Stimulated activated naive B cell treated with anti-CD40 and anti-IgM and Interleukin-4, amounts not matched to agents 10 μg/mL and 1 μg/mL and 100 μg/mL, for 72 hours (primary cell): ENCODE measurements around the gene MARCHF5.
A peak's percentile ranks its signal among the peaks of the same experiment; 100 is the strongest.

Experiments
- ATAC-seq, 2 donors: fragments of 150-1000 bp; cut with Tn5 transposase; replicated peaks; 2 replicates each; pipeline ENCODE4 v1.10.0; 2021; ENCODE audit warnings: moderate library complexity in 1 of 2
- DNase-seq: peaks from one replicate; pipeline ENCODE4 v3.0.0; 2021
- H3K27ac Mint-ChIP-seq: one replicate; pipeline ENCODE4 v1.8.0; 2022; ENCODE audit warnings: mild to moderate bottlenecking, mixed read lengths
- H3K27me3 Mint-ChIP-seq, 2 donors: one replicate each; pipeline ENCODE4 v1.8.0; 2022; ENCODE audit warnings: mixed read lengths in 2 of 2
- H3K36me3 Mint-ChIP-seq, 2 donors: one replicate each; pipeline ENCODE4 v1.8.0; 2022; ENCODE audit warnings: mixed read lengths in 2 of 2, mild to moderate bottlenecking in 1 of 2
- H3K4me1 Mint-ChIP-seq, 2 donors: one replicate each; pipeline ENCODE4 v1.8.0; 2022; ENCODE audit warnings: mixed read lengths in 2 of 2, mild to moderate bottlenecking in 1 of 2
- H3K4me3 Mint-ChIP-seq, 2 donors: one replicate each; pipeline ENCODE4 v1.8.0; 2022; ENCODE audit warnings: mild to moderate bottlenecking in 2 of 2, mixed read lengths in 2 of 2, moderate library complexity in 1 of 2
- H3K9me3 Mint-ChIP-seq, 2 donors: one replicate each; pipeline ENCODE4 v1.8.0; 2022; ENCODE audit warnings: mixed read lengths in 2 of 2, mild to moderate bottlenecking in 1 of 2

MARCHF5 gene

DNA sequence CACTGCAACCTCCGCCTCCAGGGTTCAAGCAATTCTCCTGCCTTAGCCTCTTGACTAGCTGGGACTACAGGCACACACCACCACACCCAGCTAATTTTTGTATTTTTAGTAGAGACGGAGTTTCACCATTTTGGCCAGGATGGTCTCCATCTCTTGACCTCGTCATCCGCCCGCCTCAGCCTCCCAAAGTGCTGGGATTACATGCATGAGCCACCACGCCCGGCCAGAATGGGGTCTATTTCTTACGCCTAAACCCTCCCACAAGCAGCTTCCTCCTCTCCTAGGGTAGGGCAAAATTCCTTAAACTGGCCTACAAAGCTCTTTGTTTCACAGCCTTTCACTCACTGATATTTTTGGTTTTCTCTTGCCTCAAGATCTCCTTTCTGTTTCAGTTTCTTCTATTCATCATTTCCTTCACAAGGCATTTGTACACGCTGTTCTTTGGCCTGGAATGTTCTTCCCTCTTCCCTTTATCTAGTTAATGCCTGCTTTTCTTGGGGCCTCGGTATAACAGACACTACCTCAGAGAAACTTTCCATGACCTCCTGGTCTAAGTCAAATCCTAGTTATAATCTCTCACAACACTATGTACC is 6.8 kb upstream of the MARCHF5 start:
- Mint-ChIP-seq H3K36me3 (peaks cover 5 to 7% of the 10 kb centered on the region in 2 donors), H3K4me1 (peaks cover 13 to 44% of the 10 kb centered on the region in 2 donors), H3K4me3 (peak overlapping the region; percentile 18 to 34), H3K27me3 (no peaks in the 10 kb centered on the region), H3K27ac (peak overlapping the region; percentile 78), H3K9me3 (no peaks in the 10 kb centered on the region)
- no peak for ATAC-seq
- no peak for DNase-seq

- H3K4me1 Mint-ChIP-seq, result peaks cover 17 to 25% of the 10 kb centered on the region in 2 donors
- peak overlapping the region; percentile 93 for H3K27ac Mint-ChIP-seq
- H3K9me3 Mint-ChIP-seq, result no peaks in the 10 kb centered on the region
- H3K4me3 Mint-ChIP-seq, result peak overlapping the region; percentile 90 to 98
- peaks cover 0 to 5% of the 10 kb centered on the region in 2 donors for H3K36me3 Mint-ChIP-seq
- DNase-seq (peak; percentile 34), ATAC-seq (peak; percentile 31 to 35)
- H3K27me3 Mint-ChIP-seq, result no peaks in the 10 kb centered on the region
These were observed 711 bp upstream of the MARCHF5 start for GRCh38 chr10:92290076-92290836.

GRCh38 chr10:92291616-92291865 is 574 bp downstream of the MARCHF5 start:
- no peak for DNase-seq
- H3K27ac Mint-ChIP-seq, result peak overlapping the region; percentile 93

GRCh38 chr10:92291921-92292845 is 1.2 kb downstream of the MARCHF5 start:
- peak; percentile 32 for DNase-seq
- Mint-ChIP-seq H3K4me3 (peak overlapping the region; percentile 90 to 98), H3K4me1 (peaks cover 18 to 32% of the 10 kb centered on the region in 2 donors), H3K9me3 (no peaks in the 10 kb centered on the region), H3K27ac (peak overlapping the region; percentile 93), H3K36me3 (peaks cover 0 to 5% of the 10 kb centered on the region in 2 donors), H3K27me3 (no peaks in the 10 kb centered on the region)
- no peak for ATAC-seq

More at GRCh38 chr10:92291616-92291865, 574 bp downstream of the MARCHF5 start:
- Mint-ChIP-seq H3K36me3 (peaks cover 0 to 5% of the 10 kb centered on the region in 2 donors), H3K9me3 (no peaks in the 10 kb centered on the region), H3K4me1 (peaks cover 17 to 29% of the 10 kb centered on the region in 2 donors), H3K4me3 (peak overlapping the region; percentile 90 to 98), H3K27me3 (no peaks in the 10 kb centered on the region)
- ATAC-seq, result peak in 1 of 2 donors; percentile 26

- no peak overlapping the region for H3K27ac Mint-ChIP-seq
- DNase-seq (no peak), ATAC-seq (no peak)
- no peaks in the 10 kb centered on the region for H3K9me3 Mint-ChIP-seq
- H3K4me1 Mint-ChIP-seq, result peaks cover 20 to 53% of the 10 kb centered on the region in 2 donors
- no peaks in the 10 kb centered on the region for H3K27me3 Mint-ChIP-seq
- no peak overlapping the region for H3K4me3 Mint-ChIP-seq
- H3K36me3 Mint-ChIP-seq, result peaks cover 19% of the 10 kb centered on the region in 2 donors
These were observed 7.5 kb downstream of the MARCHF5 start for GRCh38 chr10:92298487-92298886.

DNA sequence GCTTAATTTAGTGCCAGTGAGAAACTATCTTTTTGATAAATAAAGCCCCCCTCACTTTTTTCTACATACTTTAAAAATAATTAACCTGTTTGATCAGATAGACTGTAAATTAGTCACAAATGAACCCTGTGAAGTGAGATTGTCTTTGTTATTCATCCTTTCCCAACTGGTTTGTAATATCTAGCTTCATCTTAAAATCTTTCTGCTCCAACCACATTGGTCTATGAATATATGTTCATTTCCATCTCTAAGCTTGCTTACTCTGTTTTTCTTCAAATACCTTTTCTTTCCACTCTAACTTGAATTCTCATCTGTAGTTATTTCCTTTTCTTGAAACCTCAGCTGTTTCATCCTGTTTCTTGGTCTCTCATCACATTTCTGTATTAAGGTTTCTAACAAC is 12.1 kb downstream of the MARCHF5 start:
- H3K4me3 Mint-ChIP-seq, result no peak overlapping the region
- H3K27me3 Mint-ChIP-seq, result no peaks in the 10 kb centered on the region
- no peak overlapping the region for H3K27ac Mint-ChIP-seq
- peaks cover 22 to 50% of the 10 kb centered on the region in 2 donors for H3K4me1 Mint-ChIP-seq
- H3K36me3 Mint-ChIP-seq, result peaks cover 13 to 21% of the 10 kb centered on the region in 2 donors
- DNase-seq (no peak), ATAC-seq (no peak)
- H3K9me3 Mint-ChIP-seq, result no peaks in the 10 kb centered on the region

GRCh38 chr10:92304061-92304460 is 13.1 kb downstream of the MARCHF5 start:
- no peak for DNase-seq
- peaks cover 18 to 45% of the 10 kb centered on the region in 2 donors for H3K4me1 Mint-ChIP-seq
- H3K4me3 Mint-ChIP-seq, result no peak overlapping the region
- H3K9me3 Mint-ChIP-seq, result no peaks in the 10 kb centered on the region
- peaks cover 11 to 16% of the 10 kb centered on the region in 2 donors for H3K36me3 Mint-ChIP-seq
- H3K27ac Mint-ChIP-seq, result peak overlapping the region; percentile 48
- H3K27me3 Mint-ChIP-seq, result no peaks in the 10 kb centered on the region
- no peak for ATAC-seq

DNA sequence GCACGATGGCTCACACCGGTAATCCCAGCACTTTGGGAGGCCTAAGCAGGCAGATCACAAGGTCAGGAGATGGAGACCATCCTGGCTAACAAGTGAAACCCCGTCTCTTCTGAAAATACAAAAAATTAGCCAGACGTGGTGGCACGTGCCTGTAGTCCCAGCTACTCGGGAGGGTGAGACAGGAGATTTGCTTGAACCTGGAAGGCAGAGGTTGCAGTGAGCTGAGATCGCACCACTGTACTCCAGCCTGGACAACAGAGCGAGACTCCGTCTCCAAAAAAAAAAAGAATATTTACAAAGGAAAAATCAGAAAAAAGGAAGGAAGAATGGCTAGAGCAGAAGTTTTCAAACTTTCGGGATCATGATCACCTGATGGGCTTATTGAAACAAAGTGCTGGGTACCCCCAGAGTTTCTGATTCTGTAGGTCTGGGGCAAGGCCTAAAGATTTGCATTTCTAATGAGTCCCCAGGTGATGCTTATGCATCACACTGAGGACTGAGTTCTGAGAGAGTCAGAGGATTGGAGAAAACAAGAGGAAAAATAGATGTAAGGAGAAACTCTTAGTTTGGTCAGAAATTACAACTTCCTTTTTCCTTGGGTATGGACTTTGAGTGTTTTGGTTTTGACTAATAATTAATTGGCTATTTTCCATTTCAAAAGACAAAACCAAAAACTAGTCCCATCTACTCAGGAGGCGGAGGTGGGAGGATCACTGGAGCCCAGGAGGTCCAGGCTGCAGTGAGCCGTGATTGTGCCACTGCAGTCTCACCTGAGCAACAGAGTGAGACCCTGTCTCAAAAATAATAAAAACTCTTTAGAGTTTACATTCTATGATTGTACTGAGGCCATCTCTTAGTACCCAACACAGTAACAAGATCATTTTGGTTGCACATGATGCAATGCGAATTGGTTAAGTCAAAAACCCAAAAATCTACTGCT is 14.4 kb downstream of the MARCHF5 start:
- ATAC-seq (no peak), DNase-seq (no peak)
- H3K36me3 Mint-ChIP-seq, result peaks cover 5 to 6% of the 10 kb centered on the region in 2 donors
- H3K27me3 Mint-ChIP-seq, result no peaks in the 10 kb centered on the region
- peaks cover 15 to 40% of the 10 kb centered on the region in 2 donors for H3K4me1 Mint-ChIP-seq
- H3K27ac Mint-ChIP-seq, result no peak overlapping the region
- H3K9me3 Mint-ChIP-seq, result no peaks in the 10 kb centered on the region
- H3K4me3 Mint-ChIP-seq, result no peak overlapping the region

- Mint-ChIP-seq H3K4me3 (no peak overlapping the region), H3K27me3 (no peaks in the 10 kb centered on the region), H3K27ac (no peak overlapping the region), H3K9me3 (no peaks in the 10 kb centered on the region), H3K36me3 (peaks cover 21 to 25% of the 10 kb centered on the region in 2 donors), H3K4me1 (peaks cover 4 to 21% of the 10 kb centered on the region in 2 donors)
- no peak for DNase-seq
- ATAC-seq, result no peak
These were observed 18.3 kb downstream of the MARCHF5 start for GRCh38 chr10:92309272-92309671.

GRCh38 chr10:92313750-92314149 is 22.8 kb downstream of the MARCHF5 start:
- H3K27me3 Mint-ChIP-seq, result no peaks in the 10 kb centered on the region
- ATAC-seq, result no peak
- H3K27ac Mint-ChIP-seq, result no peak overlapping the region
- H3K4me1 Mint-ChIP-seq, result peaks cover 0 to 4% of the 10 kb centered on the region in 2 donors
- H3K9me3 Mint-ChIP-seq, result no peaks in the 10 kb centered on the region
- H3K4me3 Mint-ChIP-seq, result no peak overlapping the region
- peaks cover 30 to 37% of the 10 kb centered on the region in 2 donors for H3K36me3 Mint-ChIP-seq
- no peak for DNase-seq

GRCh38 chr10:92316610-92317009 is 25.6 kb downstream of the MARCHF5 start:
- no peak for ATAC-seq
- no peak overlapping the region for H3K27ac Mint-ChIP-seq

DNA sequence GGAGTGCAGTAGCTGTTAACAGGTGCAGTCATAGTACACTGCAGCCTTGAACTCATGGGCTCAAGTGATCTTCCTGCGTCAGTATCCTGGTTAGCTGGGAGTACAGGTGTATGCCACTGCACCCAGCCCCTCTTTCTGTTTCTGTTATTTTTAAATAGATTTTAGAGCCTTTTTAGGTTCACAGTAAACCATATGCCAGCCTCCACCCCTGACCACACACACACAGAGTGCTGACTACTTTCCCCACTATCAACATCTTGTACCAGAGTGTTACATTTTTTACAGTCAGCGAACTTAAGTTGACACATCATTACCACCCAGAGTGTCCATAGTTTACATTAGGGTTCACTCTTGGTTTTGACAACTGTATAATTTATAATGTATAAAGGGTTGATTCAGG is 32.1 kb downstream of the MARCHF5 start:
- Mint-ChIP-seq H3K9me3 (peaks cover 0 to 1% of the 10 kb centered on the region in 2 donors), H3K27me3 (no peaks in the 10 kb centered on the region), H3K4me1 (peaks cover 7 to 9% of the 10 kb centered on the region in 2 donors), H3K36me3 (peaks cover 25 to 37% of the 10 kb centered on the region in 2 donors), H3K27ac (no peak overlapping the region), H3K4me3 (no peak overlapping the region)
- ATAC-seq, result no peak
- no peak for DNase-seq

More at GRCh38 chr10:92316610-92317009, 25.6 kb downstream of the MARCHF5 start:
- peaks cover 32 to 49% of the 10 kb centered on the region in 2 donors for H3K36me3 Mint-ChIP-seq
- H3K9me3 Mint-ChIP-seq, result no peaks in the 10 kb centered on the region
- DNase-seq, result no peak
- no peak overlapping the region for H3K4me3 Mint-ChIP-seq
- H3K4me1 Mint-ChIP-seq, result peaks cover 0 to 2% of the 10 kb centered on the region in 2 donors
- H3K27me3 Mint-ChIP-seq, result no peaks in the 10 kb centered on the region
